BE2C (cell line): ENCODE data around the gene PELI1.

Source experiments
- DNase-seq: peaks from one replicate; pipeline ENCODE4 v3.0.0-alpha.2; 2020
- H3K27me3 ChIP-seq: fragments of 250-450 bp; sonication (Bioruptor Pico); 2 replicates; pipeline ENCODE4 v1.5.1; 2020; ENCODE audit warnings: mild to moderate bottlenecking
- H3K36me3 ChIP-seq: fragments of 250-450 bp; sonication (Bioruptor Pico); 2 replicates; pipeline ENCODE4 v1.5.1; 2020; ENCODE audit warnings: mild to moderate bottlenecking
- H3K4me1 ChIP-seq: fragments of 250-450 bp; sonication (Bioruptor Pico); 2 replicates; pipeline ENCODE4 v1.5.1; 2020
- H3K4me3 ChIP-seq: 2 replicates; pipeline ENCODE4 v1.5.1; 2011; ENCODE audit warnings: low read depth, low read length
- H3K9me3 ChIP-seq: fragments of 250-450 bp; sonication (Bioruptor Pico); 2 replicates; pipeline ENCODE4 v1.5.1; 2020
- CTCF ChIP-seq: IDR thresholded peaks from 2 replicates; pipeline ENCODE4 v1.5.1; 2012; ENCODE audit warnings: mild to moderate bottlenecking, low read depth, low read length

The PELI1 gene

GRCh38 chr2:64120008-64120407 is 24.2 kb downstream of the PELI1 start:
- TF ChIP-seq CTCF, result no peak
- H3K27me3 ChIP-seq, result no peaks in the 10 kb centered on the region
- no peak overlapping the region for H3K4me3 ChIP-seq
- DNase-seq, result no peak
- no peaks in the 10 kb centered on the region for H3K4me1 ChIP-seq
- H3K36me3 ChIP-seq, result no peaks in the 10 kb centered on the region
- no peaks in the 10 kb centered on the region for H3K9me3 ChIP-seq

GRCh38 chr2:64119369-64119768 is 24.9 kb downstream of the PELI1 start:
- H3K4me1 ChIP-seq, result no peaks in the 10 kb centered on the region
- no peak for TF ChIP-seq CTCF

GRCh38 chr2:64115808-64116598 is 28.2 kb downstream of the PELI1 start:
- no peak overlapping the region for H3K4me3 ChIP-seq
- H3K9me3 ChIP-seq, result no peaks in the 10 kb centered on the region
- no peak for TF ChIP-seq CTCF
- H3K36me3 ChIP-seq, result no peaks in the 10 kb centered on the region
- H3K27me3 ChIP-seq, result no peaks in the 10 kb centered on the region
- no peaks in the 10 kb centered on the region; the same call in 1 of the 2 replicates for H3K4me1 ChIP-seq
- no peak for DNase-seq

More at GRCh38 chr2:64119369-64119768, 24.9 kb downstream of the PELI1 start:
- Histone ChIP-seq H3K4me3 (no peak overlapping the region), H3K36me3 (no peaks in the 10 kb centered on the region), H3K27me3 (no peaks in the 10 kb centered on the region), H3K9me3 (no peaks in the 10 kb centered on the region)
- DNase-seq, result no peak

- Histone ChIP-seq H3K27me3 (no peaks in the 10 kb centered on the region), H3K36me3 (no peaks in the 10 kb centered on the region), H3K4me1 (no peaks in the 10 kb centered on the region; the same call in 1 of the 2 replicates), H3K4me3 (no peak overlapping the region), H3K9me3 (no peaks in the 10 kb centered on the region)
- no peak for TF ChIP-seq CTCF
- no peak for DNase-seq
These were observed 29.3 kb downstream of the PELI1 start for GRCh38 chr2:64114912-64115277.

- DNase-seq, result no peak
- H3K9me3 ChIP-seq, result no peaks in the 10 kb centered on the region
- no peaks in the 10 kb centered on the region for H3K36me3 ChIP-seq
- H3K4me1 ChIP-seq, result no peaks in the 10 kb centered on the region; the same call in 1 of the 2 replicates
- no peak overlapping the region for H3K4me3 ChIP-seq
- no peaks in the 10 kb centered on the region for H3K27me3 ChIP-seq
- no peak for TF ChIP-seq CTCF
These were observed 29.9 kb downstream of the PELI1 start for GRCh38 chr2:64114063-64114911.
